HEK293 (cell line): ENCODE measurements around the gene PRKG1.

Experiments
- KLF7 ChIP-seq: fragments of 450-650 bp; formaldehyde crosslinking; IDR thresholded peaks from 2 replicates; pipeline ENCODE4 v1.5.1; 2016; ENCODE audit warnings: missing biosample characterization, missing genetic modification characterization, borderline replicate concordance
- ZBTB8A ChIP-seq: fragments of 450-650 bp; formaldehyde crosslinking; IDR thresholded peaks from 2 replicates; pipeline ENCODE4 v1.5.1; 2016; ENCODE audit warnings: missing biosample characterization, missing genetic modification characterization
- ZNF10 ChIP-seq: fragments of 450-650 bp; formaldehyde crosslinking; IDR thresholded peaks from 2 replicates; pipeline ENCODE4 v1.5.1; 2017; ENCODE audit warnings: missing biosample characterization, missing genetic modification characterization
- ZNF138 ChIP-seq: fragments of 450-650 bp; formaldehyde crosslinking; IDR thresholded peaks from 2 replicates; pipeline ENCODE4 v1.5.1; 2016; ENCODE audit warnings: missing biosample characterization, missing genetic modification characterization, borderline replicate concordance
- ZNF23 ChIP-seq: fragments of 450-650 bp; formaldehyde crosslinking; IDR thresholded peaks from 2 replicates; pipeline ENCODE4 v1.5.1; 2016; ENCODE audit warnings: missing biosample characterization, missing genetic modification characterization, borderline replicate concordance
- ZNF266 ChIP-seq: fragments of 450-650 bp; formaldehyde crosslinking; IDR thresholded peaks from 2 replicates; pipeline ENCODE4 v1.5.1; 2016; ENCODE audit warnings: missing biosample characterization, missing genetic modification characterization, low read depth
- ZNF530 ChIP-seq: fragments of 450-650 bp; formaldehyde crosslinking; IDR thresholded peaks from 2 replicates; pipeline ENCODE4 v1.5.1; 2016; ENCODE audit warnings: low read depth, missing biosample characterization, missing genetic modification characterization
- ZNF558 ChIP-seq: fragments of 450-650 bp; formaldehyde crosslinking; IDR thresholded peaks from 2 replicates; pipeline ENCODE4 v1.5.1; 2016; ENCODE audit warnings: missing biosample characterization, missing genetic modification characterization
- TF ChIP-seq, protein P1 (sequence below): fragments of 450-650 bp; formaldehyde crosslinking; IDR thresholded peaks from 2 replicates; pipeline ENCODE4 v1.5.1; 2016; ENCODE audit warnings: missing biosample characterization, missing genetic modification characterization
- TF ChIP-seq, protein P2 (sequence below): fragments of 450-650 bp; formaldehyde crosslinking; IDR thresholded peaks from 2 replicates; pipeline ENCODE4 v1.5.1; 2016; ENCODE audit warnings: missing biosample characterization, missing genetic modification characterization
- TF ChIP-seq, protein P3 (sequence below): fragments of 450-650 bp; formaldehyde crosslinking; IDR thresholded peaks from 2 replicates; pipeline ENCODE4 v1.5.1; 2016; ENCODE audit warnings: missing biosample characterization, missing genetic modification characterization
- TF ChIP-seq, protein P4 (sequence below): fragments of 450-650 bp; formaldehyde crosslinking; IDR thresholded peaks from 2 replicates; pipeline ENCODE4 v1.5.1; 2016; ENCODE audit warnings: missing biosample characterization, missing genetic modification characterization
- TF ChIP-seq, protein P5 (sequence below): fragments of 450-650 bp; formaldehyde crosslinking; IDR thresholded peaks from 2 replicates; pipeline ENCODE4 v1.5.1; 2016; ENCODE audit warnings: missing biosample characterization, missing genetic modification characterization

DNA sequence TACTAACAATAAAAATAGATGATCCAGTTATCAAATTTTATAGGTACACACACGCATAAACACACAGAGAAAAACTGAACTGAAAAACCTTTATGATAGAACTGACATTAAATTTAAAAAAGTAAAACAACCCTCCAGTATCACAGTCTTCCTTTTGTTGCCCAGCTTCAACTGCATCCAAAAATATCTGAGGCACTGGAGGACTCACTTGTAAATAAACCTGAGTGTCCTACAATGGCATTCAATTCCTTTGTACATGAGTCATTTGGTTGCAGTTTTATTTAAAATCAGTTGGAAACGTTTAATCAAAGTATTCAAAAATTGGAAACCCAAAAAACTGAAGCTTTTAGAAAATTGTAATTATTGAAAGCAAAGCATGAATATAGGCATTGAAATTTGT is 890.3 kb downstream of the PRKG1 start:
- no peak for TF ChIP-seq ZNF266
- TF ChIP-seq, protein P1, sequence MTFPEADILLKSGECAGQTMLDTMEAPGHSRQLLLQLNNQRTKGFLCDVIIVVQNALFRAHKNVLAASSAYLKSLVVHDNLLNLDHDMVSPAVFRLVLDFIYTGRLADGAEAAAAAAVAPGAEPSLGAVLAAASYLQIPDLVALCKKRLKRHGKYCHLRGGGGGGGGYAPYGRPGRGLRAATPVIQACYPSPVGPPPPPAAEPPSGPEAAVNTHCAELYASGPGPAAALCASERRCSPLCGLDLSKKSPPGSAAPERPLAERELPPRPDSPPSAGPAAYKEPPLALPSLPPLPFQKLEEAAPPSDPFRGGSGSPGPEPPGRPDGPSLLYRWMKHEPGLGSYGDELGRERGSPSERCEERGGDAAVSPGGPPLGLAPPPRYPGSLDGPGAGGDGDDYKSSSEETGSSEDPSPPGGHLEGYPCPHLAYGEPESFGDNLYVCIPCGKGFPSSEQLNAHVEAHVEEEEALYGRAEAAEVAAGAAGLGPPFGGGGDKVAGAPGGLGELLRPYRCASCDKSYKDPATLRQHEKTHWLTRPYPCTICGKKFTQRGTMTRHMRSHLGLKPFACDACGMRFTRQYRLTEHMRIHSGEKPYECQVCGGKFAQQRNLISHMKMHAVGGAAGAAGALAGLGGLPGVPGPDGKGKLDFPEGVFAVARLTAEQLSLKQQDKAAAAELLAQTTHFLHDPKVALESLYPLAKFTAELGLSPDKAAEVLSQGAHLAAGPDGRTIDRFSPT (tag by site-specific recombination), result no peak
- TF ChIP-seq, protein P2, sequence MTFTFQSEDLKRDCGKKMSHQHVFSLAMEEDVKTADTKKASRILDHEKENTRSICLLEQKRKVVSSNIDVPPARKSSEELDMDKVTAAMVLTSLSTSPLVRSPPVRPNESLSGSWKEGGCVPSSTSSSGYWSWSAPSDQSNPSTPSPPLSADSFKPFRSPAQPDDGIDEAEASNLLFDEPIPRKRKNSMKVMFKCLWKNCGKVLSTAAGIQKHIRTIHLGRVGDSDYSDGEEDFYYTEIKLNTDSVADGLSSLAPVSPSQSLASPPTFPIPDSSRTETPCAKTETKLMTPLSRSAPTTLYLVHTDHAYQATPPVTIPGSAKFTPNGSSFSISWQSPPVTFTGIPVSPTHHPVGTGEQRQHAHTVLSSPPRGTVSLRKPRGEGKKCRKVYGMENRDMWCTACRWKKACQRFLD (tag by site-specific recombination), result no peak
- no peak for TF ChIP-seq ZNF530
- TF ChIP-seq, protein P3, sequence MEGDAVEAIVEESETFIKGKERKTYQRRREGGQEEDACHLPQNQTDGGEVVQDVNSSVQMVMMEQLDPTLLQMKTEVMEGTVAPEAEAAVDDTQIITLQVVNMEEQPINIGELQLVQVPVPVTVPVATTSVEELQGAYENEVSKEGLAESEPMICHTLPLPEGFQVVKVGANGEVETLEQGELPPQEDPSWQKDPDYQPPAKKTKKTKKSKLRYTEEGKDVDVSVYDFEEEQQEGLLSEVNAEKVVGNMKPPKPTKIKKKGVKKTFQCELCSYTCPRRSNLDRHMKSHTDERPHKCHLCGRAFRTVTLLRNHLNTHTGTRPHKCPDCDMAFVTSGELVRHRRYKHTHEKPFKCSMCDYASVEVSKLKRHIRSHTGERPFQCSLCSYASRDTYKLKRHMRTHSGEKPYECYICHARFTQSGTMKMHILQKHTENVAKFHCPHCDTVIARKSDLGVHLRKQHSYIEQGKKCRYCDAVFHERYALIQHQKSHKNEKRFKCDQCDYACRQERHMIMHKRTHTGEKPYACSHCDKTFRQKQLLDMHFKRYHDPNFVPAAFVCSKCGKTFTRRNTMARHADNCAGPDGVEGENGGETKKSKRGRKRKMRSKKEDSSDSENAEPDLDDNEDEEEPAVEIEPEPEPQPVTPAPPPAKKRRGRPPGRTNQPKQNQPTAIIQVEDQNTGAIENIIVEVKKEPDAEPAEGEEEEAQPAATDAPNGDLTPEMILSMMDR (tag by site-specific recombination), result no peak
- TF ChIP-seq, protein P4, sequence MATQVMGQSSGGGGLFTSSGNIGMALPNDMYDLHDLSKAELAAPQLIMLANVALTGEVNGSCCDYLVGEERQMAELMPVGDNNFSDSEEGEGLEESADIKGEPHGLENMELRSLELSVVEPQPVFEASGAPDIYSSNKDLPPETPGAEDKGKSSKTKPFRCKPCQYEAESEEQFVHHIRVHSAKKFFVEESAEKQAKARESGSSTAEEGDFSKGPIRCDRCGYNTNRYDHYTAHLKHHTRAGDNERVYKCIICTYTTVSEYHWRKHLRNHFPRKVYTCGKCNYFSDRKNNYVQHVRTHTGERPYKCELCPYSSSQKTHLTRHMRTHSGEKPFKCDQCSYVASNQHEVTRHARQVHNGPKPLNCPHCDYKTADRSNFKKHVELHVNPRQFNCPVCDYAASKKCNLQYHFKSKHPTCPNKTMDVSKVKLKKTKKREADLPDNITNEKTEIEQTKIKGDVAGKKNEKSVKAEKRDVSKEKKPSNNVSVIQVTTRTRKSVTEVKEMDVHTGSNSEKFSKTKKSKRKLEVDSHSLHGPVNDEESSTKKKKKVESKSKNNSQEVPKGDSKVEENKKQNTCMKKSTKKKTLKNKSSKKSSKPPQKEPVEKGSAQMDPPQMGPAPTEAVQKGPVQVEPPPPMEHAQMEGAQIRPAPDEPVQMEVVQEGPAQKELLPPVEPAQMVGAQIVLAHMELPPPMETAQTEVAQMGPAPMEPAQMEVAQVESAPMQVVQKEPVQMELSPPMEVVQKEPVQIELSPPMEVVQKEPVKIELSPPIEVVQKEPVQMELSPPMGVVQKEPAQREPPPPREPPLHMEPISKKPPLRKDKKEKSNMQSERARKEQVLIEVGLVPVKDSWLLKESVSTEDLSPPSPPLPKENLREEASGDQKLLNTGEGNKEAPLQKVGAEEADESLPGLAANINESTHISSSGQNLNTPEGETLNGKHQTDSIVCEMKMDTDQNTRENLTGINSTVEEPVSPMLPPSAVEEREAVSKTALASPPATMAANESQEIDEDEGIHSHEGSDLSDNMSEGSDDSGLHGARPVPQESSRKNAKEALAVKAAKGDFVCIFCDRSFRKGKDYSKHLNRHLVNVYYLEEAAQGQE (tag by site-specific recombination), result no peak
- no peak for TF ChIP-seq ZBTB8A (tag by site-specific recombination)
- no peak for TF ChIP-seq ZNF10
- TF ChIP-seq, protein P5, sequence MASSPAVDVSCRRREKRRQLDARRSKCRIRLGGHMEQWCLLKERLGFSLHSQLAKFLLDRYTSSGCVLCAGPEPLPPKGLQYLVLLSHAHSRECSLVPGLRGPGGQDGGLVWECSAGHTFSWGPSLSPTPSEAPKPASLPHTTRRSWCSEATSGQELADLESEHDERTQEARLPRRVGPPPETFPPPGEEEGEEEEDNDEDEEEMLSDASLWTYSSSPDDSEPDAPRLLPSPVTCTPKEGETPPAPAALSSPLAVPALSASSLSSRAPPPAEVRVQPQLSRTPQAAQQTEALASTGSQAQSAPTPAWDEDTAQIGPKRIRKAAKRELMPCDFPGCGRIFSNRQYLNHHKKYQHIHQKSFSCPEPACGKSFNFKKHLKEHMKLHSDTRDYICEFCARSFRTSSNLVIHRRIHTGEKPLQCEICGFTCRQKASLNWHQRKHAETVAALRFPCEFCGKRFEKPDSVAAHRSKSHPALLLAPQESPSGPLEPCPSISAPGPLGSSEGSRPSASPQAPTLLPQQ, result no peak
- TF ChIP-seq ZNF558 (tag by site-specific recombination), result no peak
- TF ChIP-seq ZNF23 (tag by site-specific recombination), result no peak
- no peak for TF ChIP-seq ZNF138 (tag by site-specific recombination)
- TF ChIP-seq KLF7 (tag by site-specific recombination), result no peak
